Fibroblast of mammary gland (primary cell): Measurements from ENCODE around the gene PRRX2.
"Not testable (repeated sequence)": the region's sequence is repeated elsewhere in the genome, so short reads cannot be mapped to it uniquely, and the experiment has no call there.

Source experiments
- DNase-seq: peaks from one replicate; pipeline ENCODE4 v3.0.0-alpha.2; 2010; ENCODE audit warnings: low read depth
- H3K4me3 ChIP-seq: 2 replicates; pipeline ENCODE4 v1.5.1; 2011; ENCODE audit warnings: low read depth, mild to moderate bottlenecking, low read length, moderate library complexity; ENCODE audit not compliant: control insufficient read depth
- CTCF ChIP-seq: conservative IDR thresholded peaks from 2 replicates; pipeline ENCODE4 v1.5.1; 2011; ENCODE audit warnings: low read depth, low read length, inconsistent platforms; ENCODE audit not compliant: control insufficient read depth, insufficient read depth

PRRX2 gene

GRCh38 chr9:129654554-129655040 is 10.8 kb upstream of the PRRX2 start:
- DNase-seq: no peak
- TF ChIP-seq CTCF: no peak
- H3K4me3 ChIP-seq: no peak overlapping the region

GRCh38 chr9:129655154-129655553 is 10.3 kb upstream of the PRRX2 start:
- TF ChIP-seq CTCF: no peak
- no peak overlapping the region for H3K4me3 ChIP-seq
- no peak for DNase-seq

- no peak overlapping the region for H3K4me3 ChIP-seq
- no peak for DNase-seq
- TF ChIP-seq CTCF: no peak
Observed at GRCh38 chr9:129655696-129656095, 9.8 kb upstream of the PRRX2 start.

- peak; percentile 85 for DNase-seq
- no peak for TF ChIP-seq CTCF
Observed at GRCh38 chr9:129656795-129657390, 8.6 kb upstream of the PRRX2 start.

GRCh38 chr9:129661029-129661428 is 4.4 kb upstream of the PRRX2 start:
- no peak for TF ChIP-seq CTCF
- H3K4me3 ChIP-seq: no peak overlapping the region
- DNase-seq: no peak

More at GRCh38 chr9:129656795-129657390, 8.6 kb upstream of the PRRX2 start:
- H3K4me3 ChIP-seq: no peak overlapping the region

GRCh38 chr9:129662239-129662638 is 3.2 kb upstream of the PRRX2 start:
- not testable (repeated sequence) for DNase-seq, H3K4me3 ChIP-seq

- no peak overlapping the region for H3K4me3 ChIP-seq
- no peak for DNase-seq
- no peak for TF ChIP-seq CTCF
Observed at GRCh38 chr9:129664746-129665388, 580 bp upstream of the PRRX2 start.
